GM21717 (cell line): ENCODE results near the gene MAPK8IP1.
A peak's percentile ranks its signal among the peaks of the same experiment; 100 is the strongest.
"Not testable (repeated sequence)": the region's sequence is repeated elsewhere in the genome, so short reads cannot be mapped to it uniquely, and the experiment has no call there.

ENCODE experiments used
- ATAC-seq: cut with Tn5 transposase; IDR thresholded peaks from one replicate; pipeline ENCODE4 v1.9.1; 2021; ENCODE audit warnings: mild to moderate bottlenecking, moderate library complexity; ENCODE audit not compliant: unreplicated experiment

MAPK8IP1 gene

GRCh38 chr11:45885274-45885920, at the start of gene MAPK8IP1:
Gene MAPK8IP1, plus strand, starts transcription at chr11:45885651. Its CDS starts 170 bp downstream, at chr11:45885821.
- no peak for ATAC-seq

- no peak for ATAC-seq
Observed at GRCh38 chr11:45839204-45839603, 46.2 kb upstream of the MAPK8IP1 start.

GRCh38 chr11:45840251-45840650, 45.2 kb upstream of the MAPK8IP1 start:
- ATAC-seq = not testable (repeated sequence)

DNA sequence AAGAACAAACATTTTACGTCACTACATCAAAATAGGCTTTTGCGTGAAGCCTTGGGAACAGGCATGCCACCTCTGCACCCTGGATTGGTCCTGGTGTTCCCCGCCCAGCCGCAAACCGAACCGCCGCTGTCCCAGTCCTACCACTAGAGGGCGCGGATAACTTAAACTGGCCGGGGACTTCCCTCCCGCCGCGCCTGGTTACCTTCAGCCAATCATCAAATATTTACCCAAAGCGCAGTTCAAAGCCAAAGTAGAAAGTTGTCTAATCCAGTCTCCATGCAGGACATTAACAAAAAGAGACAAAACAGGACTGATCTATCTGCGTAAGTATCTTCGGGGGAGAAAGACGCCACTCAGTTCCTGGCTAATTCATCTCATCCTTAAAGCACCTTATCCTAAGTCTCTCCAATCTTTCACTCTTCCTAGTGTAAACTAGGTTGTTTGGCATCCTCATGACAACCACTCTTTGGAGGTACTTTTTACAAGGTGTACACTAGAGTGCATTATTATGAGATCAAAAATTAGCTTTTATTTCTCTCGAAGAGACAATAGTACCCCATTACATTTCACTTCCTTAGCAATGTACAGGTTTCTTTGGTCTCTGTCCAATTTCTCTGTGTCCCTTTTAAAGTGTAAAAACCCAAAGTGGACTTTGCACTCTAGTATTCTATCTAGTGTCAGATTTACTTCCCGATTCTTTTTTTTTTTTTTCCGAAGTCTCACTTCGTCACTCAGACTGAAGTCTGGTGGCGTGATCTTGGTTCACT, 42.1 kb upstream of the MAPK8IP1 start:
- ATAC-seq = peak; percentile 25

GRCh38 chr11:45844822-45845578, 40.5 kb upstream of the MAPK8IP1 start:
- no peak for ATAC-seq

GRCh38 chr11:45846174-45846675, 39.2 kb upstream of the MAPK8IP1 start:
- ATAC-seq = no peak

DNA sequence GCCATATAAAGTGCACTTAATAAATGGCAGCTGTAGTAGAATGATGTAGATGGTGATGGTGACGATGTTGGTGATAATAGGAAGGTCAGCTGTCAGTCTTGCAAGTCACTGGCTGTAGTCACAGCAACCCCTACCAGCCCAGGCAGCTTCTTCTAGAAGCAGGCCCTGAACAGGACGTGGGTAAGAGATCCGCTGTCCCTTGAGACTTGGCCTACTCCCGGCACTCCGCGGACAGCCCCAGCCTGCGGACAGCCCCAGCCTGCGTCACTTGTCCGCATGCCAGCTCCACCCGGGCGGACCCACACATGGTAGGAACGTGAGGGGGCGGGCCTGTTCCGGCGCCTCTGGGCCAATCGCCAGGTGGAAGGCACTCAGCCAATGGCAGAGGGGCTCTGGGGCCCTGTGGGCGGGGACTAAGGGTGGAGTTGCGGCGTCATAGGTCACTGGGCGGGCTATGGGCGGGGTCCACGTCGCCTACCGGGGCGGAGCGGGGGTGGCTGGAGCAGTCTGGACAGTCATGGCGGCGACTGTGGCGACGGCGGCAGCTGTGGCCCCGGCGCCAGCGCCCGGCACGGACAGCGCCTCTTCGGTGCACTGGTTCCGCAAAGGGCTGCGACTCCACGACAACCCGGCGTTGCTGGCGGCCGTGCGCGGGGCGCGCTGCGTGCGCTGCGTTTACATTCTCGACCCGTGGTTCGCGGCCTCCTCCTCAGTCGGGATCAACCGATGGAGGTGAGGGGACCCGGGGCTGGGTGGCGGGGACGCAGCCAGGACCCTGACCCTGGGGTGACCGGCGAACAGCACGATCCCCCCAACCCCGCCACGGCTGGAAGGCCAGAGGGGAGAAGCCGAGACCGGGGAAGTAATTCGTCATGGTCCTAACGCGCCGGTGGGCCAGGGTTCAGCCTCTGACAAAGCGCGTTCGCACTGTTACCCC, 38.2 kb upstream of the MAPK8IP1 start, which contains the start of gene CRY2:
CRY2 (plus strand) TSS at position 502 of the 937 bp plus-strand sequence; CDS start at position 518, 16 bp downstream.
- peak; percentile 86 for ATAC-seq

GRCh38 chr11:45847911-45848316, 37.5 kb upstream of the MAPK8IP1 start:
- peak; percentile 28 for ATAC-seq

GRCh38 chr11:45848654-45849081, 36.8 kb upstream of the MAPK8IP1 start:
- no peak for ATAC-seq

- no peak for ATAC-seq
Observed at GRCh38 chr11:45850446-45850845, 35.0 kb upstream of the MAPK8IP1 start.

GRCh38 chr11:45851228-45851627, 34.2 kb upstream of the MAPK8IP1 start:
- no peak for ATAC-seq

DNA sequence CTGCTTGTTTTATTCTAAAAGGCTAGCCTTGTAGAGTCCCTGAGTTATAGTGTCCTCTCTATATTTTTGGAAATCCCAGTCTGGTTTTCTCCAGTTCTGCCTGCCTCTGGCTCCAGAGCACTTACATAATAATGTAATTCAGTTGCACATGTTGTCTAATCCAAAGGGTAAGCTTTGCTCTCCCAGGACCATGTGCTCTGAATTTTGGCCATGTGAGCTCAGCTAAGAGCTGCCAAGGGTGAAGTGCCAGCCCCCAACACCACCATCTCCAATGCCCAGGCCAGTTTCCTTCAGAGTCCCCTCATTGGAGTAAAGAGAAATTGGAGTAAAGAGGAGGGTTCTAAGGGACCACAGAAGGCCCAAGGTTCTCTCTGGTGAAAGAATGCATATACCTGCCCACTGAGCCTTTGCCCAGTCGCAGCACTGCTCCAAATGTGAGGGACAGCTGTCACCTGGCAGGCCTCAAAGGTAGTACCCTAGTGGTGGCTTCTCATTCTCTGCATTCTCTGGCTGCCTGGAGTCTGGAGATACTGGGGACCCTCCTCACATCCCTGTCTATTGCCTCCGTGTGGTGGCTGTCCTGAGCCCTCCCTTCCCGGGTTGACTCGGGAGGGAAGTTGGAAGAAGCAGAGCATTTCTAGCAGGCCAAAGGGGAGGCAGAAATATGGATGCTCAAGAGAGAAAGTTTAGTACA, 33.3 kb upstream of the MAPK8IP1 start:
- ATAC-seq = no peak

- ATAC-seq = peak; percentile 43
Observed at GRCh38 chr11:45852712-45853101, 32.7 kb upstream of the MAPK8IP1 start.

GRCh38 chr11:45853332-45854219, 31.9 kb upstream of the MAPK8IP1 start:
- no peak for ATAC-seq

GRCh38 chr11:45855308-45855707, 30.1 kb upstream of the MAPK8IP1 start:
- no peak for ATAC-seq

GRCh38 chr11:45856044-45856468, 29.4 kb upstream of the MAPK8IP1 start:
- ATAC-seq = no peak

DNA sequence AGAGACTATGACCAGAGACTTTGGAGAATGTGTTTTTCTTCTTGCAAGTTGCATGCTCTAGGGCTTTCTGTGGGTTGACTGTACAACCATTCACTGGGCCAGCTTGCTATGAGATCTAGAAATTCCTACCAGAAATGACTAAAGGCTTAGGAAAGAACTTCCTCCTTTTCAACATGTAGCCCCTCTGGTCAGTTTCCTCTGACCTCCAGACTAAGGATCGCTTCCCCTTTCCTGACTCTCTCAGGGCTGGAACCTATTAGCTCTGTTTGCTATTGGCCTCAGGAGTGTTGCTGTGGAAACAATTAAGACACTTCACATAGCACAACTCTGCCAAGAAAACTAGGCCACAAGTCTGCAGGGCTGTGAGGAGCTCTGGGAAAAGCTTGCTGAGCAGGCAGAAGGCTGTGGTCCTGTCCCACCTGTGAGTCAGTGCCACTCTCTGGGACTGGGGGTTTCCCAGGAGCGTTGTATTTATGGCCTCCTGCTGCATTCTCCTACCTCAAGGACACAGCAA, 27.4 kb upstream of the MAPK8IP1 start:
- no peak for ATAC-seq

DNA sequence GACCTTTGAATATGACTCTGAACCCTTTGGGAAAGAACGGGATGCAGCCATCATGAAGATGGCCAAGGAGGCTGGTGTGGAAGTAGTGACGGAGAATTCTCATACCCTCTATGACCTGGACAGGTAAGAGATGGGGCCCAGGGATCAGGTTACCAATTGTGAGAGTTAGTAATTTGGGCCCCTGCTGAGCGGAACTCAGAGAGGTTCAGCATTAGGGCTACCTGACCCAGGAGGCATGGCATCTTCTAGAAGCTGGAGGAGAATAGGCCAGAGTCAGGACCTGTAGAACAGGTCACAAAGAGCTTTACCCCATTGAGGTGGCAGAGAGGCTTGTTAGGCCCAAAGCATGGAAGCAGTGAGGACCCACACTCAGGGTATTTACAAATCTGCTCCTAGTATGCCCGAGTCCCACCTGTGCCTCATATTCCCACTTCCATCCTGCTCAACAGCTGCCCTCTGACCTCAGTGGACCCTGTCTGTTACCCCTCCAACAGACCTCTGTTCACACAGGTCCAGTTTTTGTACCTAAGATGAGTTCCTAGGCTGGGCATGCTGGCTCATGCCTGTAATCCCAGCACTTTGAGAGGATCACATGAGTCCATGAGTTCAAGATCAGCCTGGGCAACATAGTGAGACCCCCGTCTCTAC, 26.6 kb upstream of the MAPK8IP1 start:
- ATAC-seq = no peak
